Activated naive CD8-positive, alpha-beta T cell treated with anti-CD3 and anti-CD28 coated beads, Interleukin-2, amount 10 ng/mL, durations not matched to agents 7 days and 5 days (primary cell): ENCODE data around the gene SLC25A11. TPM values are rescaled to one million over a fixed set of nuclear protein-coding genes. Genes with fewer than 3 reads are reported as not detected.

Experiments used
- ATAC-seq: fragments of 150-1000 bp; cut with Tn5 transposase; one replicate; pipeline ENCODE4 v1.10.0; 2021; ENCODE audit warnings: low read depth, moderate library complexity
- POLR2A ChIA-PET: fragments of 350-600 bp; sonication (Branson Sonifier 250); formaldehyde crosslinking; loops from one replicate; lab custom pipeline; 2021; ENCODE audit warnings: antibody characterized with exemption; lab: Charles Lee
- DNase-seq: peaks from one replicate; pipeline ENCODE4 v3.0.0; 2021
- H3K27ac Mint-ChIP-seq: one replicate; pipeline ENCODE4 v1.8.0; 2022; ENCODE audit warnings: mild to moderate bottlenecking, mixed read lengths
- H3K27me3 Mint-ChIP-seq: one replicate; pipeline ENCODE4 v1.8.0; 2022; ENCODE audit warnings: mild to moderate bottlenecking, moderate library complexity, mixed read lengths
- H3K36me3 Mint-ChIP-seq: one replicate; pipeline ENCODE4 v1.8.0; 2021; ENCODE audit warnings: mild to moderate bottlenecking, mixed read lengths
- H3K4me1 Mint-ChIP-seq: one replicate; pipeline ENCODE4 v1.8.0; 2021; ENCODE audit warnings: mixed read lengths
- H3K4me3 Mint-ChIP-seq: one replicate; pipeline ENCODE4 v1.8.0; 2022; ENCODE audit warnings: mild to moderate bottlenecking, moderate library complexity, mixed read lengths
- H3K9me3 Mint-ChIP-seq: one replicate; pipeline ENCODE4 v1.8.0; 2021; ENCODE audit warnings: mixed read lengths
- total RNA-seq, 2 experiments: library from RNA; stranded (reverse); gene quantifications; one replicate each; pipeline ENCODE4 v1.2.3, GENCODE V29; 2021

Gene SLC25A11
- total RNA-seq, 2 experiments from 2014 or later: 67.6 to 78.1 TPM

DNA sequence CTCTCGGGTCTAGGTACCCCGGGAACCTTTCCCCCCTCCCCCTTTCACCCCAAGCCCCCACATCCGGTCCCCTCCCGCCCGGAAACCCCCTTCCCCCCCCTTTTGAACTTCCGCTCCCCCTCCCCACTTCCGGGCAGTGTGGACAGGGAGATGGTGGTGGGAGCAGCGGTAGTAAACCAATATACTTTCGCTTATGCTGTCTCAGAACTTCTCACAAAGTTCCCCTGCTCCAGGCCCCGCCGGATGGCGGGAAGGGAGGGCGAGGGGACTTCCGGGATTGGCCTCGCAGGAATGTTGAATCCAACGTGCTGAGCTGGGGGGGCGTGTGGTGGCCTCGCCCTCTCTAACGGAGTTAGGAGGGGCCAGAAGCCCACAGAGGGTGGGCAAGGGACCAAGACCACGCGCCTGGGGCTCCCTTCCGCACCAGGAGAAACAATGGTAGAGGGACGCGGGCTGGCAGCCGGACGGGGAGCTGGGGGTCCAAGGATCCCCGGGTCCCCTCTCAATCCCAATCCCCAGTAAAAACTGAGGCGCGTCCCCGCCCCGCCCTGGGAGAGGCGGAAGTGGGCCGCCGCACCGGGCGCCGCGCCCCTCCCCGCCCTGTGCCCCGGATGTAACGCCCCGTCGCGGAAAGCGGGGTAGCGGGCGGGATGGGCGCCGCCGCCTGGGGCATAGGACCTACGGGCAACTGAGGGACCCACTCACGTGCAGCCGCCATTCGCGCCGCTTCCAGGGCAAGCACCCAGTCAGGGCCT is 7.7 kb upstream of the SLC25A11 start:
- POLR2A ChIA-PET: interaction anchor here (0.6 to 17.2 kb wide), 16 partner anchors 8 to 684 kb away, joined by 3 to 441 read pairs (median 4); partner anchors contain the start of genes ARRB2, CAMTA2, INCA1 and KIF1C
- Mint-ChIP-seq H3K27me3 (no peaks in the 10 kb centered on the region), H3K9me3 (no peaks in the 10 kb centered on the region), H3K27ac (peak overlapping the region; percentile 100), H3K4me1 (peaks cover 42% of the 10 kb centered on the region), H3K4me3 (peak overlapping the region; percentile 100), H3K36me3 (peaks cover 45% of the 10 kb centered on the region)
- peak; percentile 12 for ATAC-seq
- peak; percentile 86 for DNase-seq

DNA sequence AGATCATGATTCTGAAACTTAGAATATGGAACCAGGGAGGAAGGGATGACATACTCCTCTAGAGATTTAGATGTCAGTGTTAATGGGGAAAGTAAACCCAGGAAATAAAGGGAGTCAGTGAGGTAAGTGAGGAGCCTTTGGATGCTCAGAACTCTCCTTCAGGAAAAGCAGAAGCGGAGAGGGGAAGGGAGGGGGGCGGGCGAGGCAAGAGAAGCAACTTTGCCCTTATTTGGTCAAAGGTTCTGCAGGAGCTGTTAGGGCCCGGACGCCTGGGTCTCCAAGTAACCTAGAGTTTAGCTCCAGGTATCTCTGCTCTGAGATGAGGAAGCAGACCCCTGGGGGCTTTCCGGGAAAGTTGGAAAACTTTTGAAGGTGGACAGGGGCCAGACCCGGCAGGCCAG is 7.2 kb upstream of the SLC25A11 start:
- no peak for DNase-seq
- POLR2A ChIA-PET: interaction anchor here (0.6 to 17.2 kb wide), 14 partner anchors 7 to 684 kb away, joined by 3 to 441 read pairs (median 6); partner anchors contain the start of genes ARRB2, CAMTA2, INCA1 and KIF1C
- H3K9me3 Mint-ChIP-seq: no peaks in the 10 kb centered on the region
- H3K27me3 Mint-ChIP-seq: no peaks in the 10 kb centered on the region
- peak overlapping the region; percentile 100 for H3K27ac Mint-ChIP-seq
- peaks cover 51% of the 10 kb centered on the region for H3K36me3 Mint-ChIP-seq
- peaks cover 48% of the 10 kb centered on the region for H3K4me1 Mint-ChIP-seq
- peak overlapping the region; percentile 100 for H3K4me3 Mint-ChIP-seq
- no peak for ATAC-seq

- peak overlapping the region; percentile 100 for H3K4me3 Mint-ChIP-seq
- H3K4me1 Mint-ChIP-seq: peaks cover 48% of the 10 kb centered on the region
- POLR2A ChIA-PET: interaction anchor here (0.7 to 17.2 kb wide), 9 partner anchors 6 to 683 kb away, joined by 3 to 441 read pairs (median 4); partner anchors contain the start of genes INCA1, KIF1C, RNF167 and SLC25A11
- peaks cover 55% of the 10 kb centered on the region for H3K36me3 Mint-ChIP-seq
- DNase-seq: no peak
- ATAC-seq: no peak
- H3K9me3 Mint-ChIP-seq: no peaks in the 10 kb centered on the region
- peak overlapping the region; percentile 100 for H3K27ac Mint-ChIP-seq
- no peaks in the 10 kb centered on the region for H3K27me3 Mint-ChIP-seq
Measured at GRCh38 chr17:4946312-4946976, 6.6 kb upstream of the SLC25A11 start.

- POLR2A ChIA-PET: interaction anchor here (0.9 to 17.2 kb wide), 9 partner anchors 9 to 96 kb away, joined by 3 to 441 read pairs (median 5); partner anchors contain the start of genes INCA1, KIF1C and SPAG7
- Mint-ChIP-seq H3K4me3 (peak overlapping the region; percentile 100), H3K9me3 (no peaks in the 10 kb centered on the region), H3K27me3 (no peaks in the 10 kb centered on the region), H3K4me1 (peaks cover 44% of the 10 kb centered on the region), H3K27ac (peak overlapping the region; percentile 100), H3K36me3 (peaks cover 60% of the 10 kb centered on the region)
- DNase-seq: no peak
- ATAC-seq: no peak
Measured at GRCh38 chr17:4945944-4946280, 6.1 kb upstream of the SLC25A11 start.

DNA sequence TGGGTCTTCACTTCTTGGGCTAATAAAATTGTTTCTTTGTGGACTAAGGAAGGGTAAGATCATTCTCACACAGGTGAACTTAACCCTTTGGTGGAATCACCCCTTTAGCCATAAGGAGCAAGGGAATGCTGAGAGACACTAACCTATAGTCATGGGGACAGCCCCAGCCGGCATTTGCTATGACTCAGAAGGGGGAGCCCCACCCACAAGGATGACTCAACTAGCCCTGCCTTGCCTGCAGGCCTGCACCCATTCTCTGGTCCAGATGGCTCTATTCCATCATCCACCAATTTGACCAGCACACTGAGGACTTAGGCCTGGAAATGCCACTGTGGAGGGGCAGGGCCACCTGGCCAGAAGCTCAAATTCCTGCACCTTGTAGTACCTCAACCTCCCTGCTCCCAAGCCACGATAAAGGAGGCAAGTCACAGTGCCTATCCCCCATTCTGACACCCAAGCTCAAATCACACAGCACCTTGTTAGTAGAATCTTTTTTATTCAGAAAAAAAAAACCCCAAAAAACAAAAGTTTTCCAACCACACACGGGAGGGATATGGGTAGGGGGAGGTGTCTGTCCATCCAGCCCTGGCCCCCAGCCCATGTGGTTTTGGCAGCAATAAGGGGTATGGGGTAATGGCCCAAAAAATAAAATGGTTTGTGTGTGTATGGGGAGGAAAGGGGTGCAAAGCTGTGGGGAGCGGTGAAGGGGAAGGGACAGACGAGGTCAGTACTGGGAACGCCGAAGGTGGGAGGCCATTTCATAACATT is 5.5 kb upstream of the SLC25A11 start:
- ATAC-seq: peak; percentile 28
- Mint-ChIP-seq H3K9me3 (no peaks in the 10 kb centered on the region), H3K27me3 (no peaks in the 10 kb centered on the region), H3K4me1 (peaks cover 41% of the 10 kb centered on the region), H3K27ac (peak overlapping the region; percentile 100), H3K4me3 (peak overlapping the region; percentile 100), H3K36me3 (peaks cover 62% of the 10 kb centered on the region)
- POLR2A ChIA-PET: interaction anchor here (1.0 to 17.2 kb wide), 6 partner anchors 9 to 45 kb away, joined by 3 to 441 read pairs (median 4); partner anchors contain the start of gene SPAG7
- peak; percentile 76 for DNase-seq

GRCh38 chr17:4944554-4945175 is 4.8 kb upstream of the SLC25A11 start:
- ATAC-seq: no peak
- Mint-ChIP-seq H3K36me3 (peaks cover 62% of the 10 kb centered on the region), H3K9me3 (no peaks in the 10 kb centered on the region), H3K27me3 (no peaks in the 10 kb centered on the region), H3K4me1 (peaks cover 40% of the 10 kb centered on the region), H3K27ac (peak overlapping the region; percentile 100), H3K4me3 (peak overlapping the region; percentile 100)
- peak; percentile 63 for DNase-seq
- POLR2A ChIA-PET: interaction anchor here (0.6 to 17.2 kb wide), 6 partner anchors 8 to 45 kb away, joined by 3 to 441 read pairs (median 4); partner anchors contain the start of gene SPAG7

DNA sequence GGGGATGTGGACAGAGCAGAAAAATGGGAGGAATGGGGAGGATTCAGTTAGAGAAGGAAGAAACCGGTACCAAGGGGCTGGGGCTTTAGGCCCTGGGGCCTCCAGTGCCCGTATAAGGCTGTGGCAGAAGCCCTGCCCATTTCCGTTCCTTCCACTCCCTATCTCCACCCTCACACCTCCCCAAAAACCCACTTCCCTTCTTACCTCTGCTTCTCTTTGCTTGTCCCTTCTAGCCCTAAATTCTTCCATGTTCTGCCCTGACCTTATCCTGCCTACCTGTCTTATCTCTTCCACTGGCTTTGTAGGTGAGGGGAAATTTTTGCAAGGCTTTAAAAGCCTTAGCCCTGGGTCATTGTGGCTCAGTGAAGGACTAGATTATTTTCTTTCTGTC is 4.3 kb upstream of the SLC25A11 start:
- H3K4me3 Mint-ChIP-seq: peak overlapping the region; percentile 100
- DNase-seq: no peak
- ATAC-seq: peak; percentile 21
- no peaks in the 10 kb centered on the region for H3K9me3 Mint-ChIP-seq
- peaks cover 64% of the 10 kb centered on the region for H3K36me3 Mint-ChIP-seq
- POLR2A ChIA-PET: interaction anchor here (0.8 to 17.2 kb wide), 5 partner anchors 8 to 44 kb away, joined by 3 to 441 read pairs (median 5); partner anchors contain the start of genes CAMTA2 and SPAG7
- peak overlapping the region; percentile 100 for H3K27ac Mint-ChIP-seq
- H3K4me1 Mint-ChIP-seq: peaks cover 41% of the 10 kb centered on the region
- no peaks in the 10 kb centered on the region for H3K27me3 Mint-ChIP-seq

- Mint-ChIP-seq H3K27me3 (no peaks in the 10 kb centered on the region), H3K4me3 (peak overlapping the region; percentile 100), H3K27ac (peak overlapping the region; percentile 88), H3K4me1 (peaks cover 46% of the 10 kb centered on the region), H3K36me3 (peaks cover 70% of the 10 kb centered on the region), H3K9me3 (no peaks in the 10 kb centered on the region)
- POLR2A ChIA-PET: interaction anchor here (1.0 to 17.2 kb wide), 5 partner anchors 9 to 64 kb away, joined by 3 to 441 read pairs (median 4); partner anchors contain the start of gene SPAG7
- no peak for ATAC-seq
- DNase-seq: no peak
Measured at GRCh38 chr17:4942760-4943508, 3.1 kb upstream of the SLC25A11 start.

GRCh38 chr17:4941319-4941610 is 1.4 kb upstream of the SLC25A11 start:
- no peaks in the 10 kb centered on the region for H3K27me3 Mint-ChIP-seq
- POLR2A ChIA-PET: interaction anchor here (1.1 to 17.2 kb wide), 4 partner anchors 8 to 107 kb away, joined by 3 to 441 read pairs (median 54); partner anchors contain the start of genes ENO3, PFN1 and SPAG7
- peaks cover 62% of the 10 kb centered on the region for H3K36me3 Mint-ChIP-seq
- ATAC-seq (no peak), DNase-seq (no peak)
- H3K4me3 Mint-ChIP-seq: peak overlapping the region; percentile 100
- H3K27ac Mint-ChIP-seq: peak overlapping the region; percentile 88
- peaks cover 53% of the 10 kb centered on the region for H3K4me1 Mint-ChIP-seq
- no peaks in the 10 kb centered on the region for H3K9me3 Mint-ChIP-seq

DNA sequence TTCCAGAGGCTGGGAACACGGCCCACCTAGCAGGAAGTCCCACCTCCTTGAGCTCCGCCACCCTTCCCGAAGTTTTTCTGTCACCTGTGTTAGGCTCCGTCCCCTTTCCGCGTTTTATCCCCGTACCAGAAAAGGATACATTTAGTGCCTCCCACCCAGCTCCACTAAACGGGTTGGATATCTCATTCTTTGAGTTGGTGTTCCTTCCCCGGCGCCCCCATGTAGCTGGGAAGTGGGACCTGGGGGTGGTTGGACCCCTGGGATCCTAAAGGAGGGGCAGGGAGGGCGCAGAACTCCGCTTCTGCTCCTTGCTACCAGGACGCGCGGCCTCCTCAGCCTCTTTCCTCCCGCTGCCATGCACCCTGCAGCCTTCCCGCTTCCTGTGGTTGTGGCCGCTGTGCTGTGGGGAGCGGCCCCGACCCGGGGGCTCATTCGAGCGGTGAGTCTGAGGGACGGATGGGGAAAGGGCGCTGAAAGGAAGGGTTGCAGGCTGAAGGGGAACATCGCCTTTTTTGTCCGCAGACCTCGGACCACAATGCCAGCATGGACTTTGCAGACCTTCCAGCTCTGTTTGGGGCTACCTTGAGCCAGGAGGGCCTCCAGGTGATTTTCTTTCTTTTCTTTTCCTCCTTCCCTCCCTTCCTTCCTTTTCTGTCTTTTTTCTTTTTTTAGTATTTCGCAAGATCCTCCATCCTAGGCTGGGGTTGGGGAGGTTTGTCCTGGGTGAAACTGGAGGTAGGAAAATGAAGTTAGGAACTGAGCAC is 891 bp upstream of the SLC25A11 start:
- Mint-ChIP-seq H3K27me3 (no peaks in the 10 kb centered on the region), H3K9me3 (no peaks in the 10 kb centered on the region), H3K36me3 (peaks cover 61% of the 10 kb centered on the region), H3K4me1 (peaks cover 57% of the 10 kb centered on the region), H3K27ac (peak overlapping the region; percentile 88), H3K4me3 (peak overlapping the region; percentile 100)
- POLR2A ChIA-PET: interaction anchor here (0.8 to 17.2 kb wide), 20 partner anchors 9 to 231 kb away, joined by 3 to 441 read pairs (median 4); partner anchors contain the start of genes C17orf107, CAMTA2, ENO3 and INCA1
- DNase-seq (peak; percentile 80), ATAC-seq (no peak)

GRCh38 chr17:4939546-4939795 is 375 bp downstream of the SLC25A11 start:
- POLR2A ChIA-PET: interaction anchor here (0.7 to 17.2 kb wide), 21 partner anchors 10 to 796 kb away, joined by 3 to 441 read pairs (median 4); partner anchors contain the start of genes C17orf107, CAMTA2, CYB5D2 and ENO3
- H3K4me3 Mint-ChIP-seq: peak overlapping the region; percentile 100
- peaks cover 47% of the 10 kb centered on the region for H3K4me1 Mint-ChIP-seq
- ATAC-seq (no peak), DNase-seq (no peak)
- H3K27me3 Mint-ChIP-seq: no peaks in the 10 kb centered on the region
- peaks cover 51% of the 10 kb centered on the region for H3K36me3 Mint-ChIP-seq
- H3K9me3 Mint-ChIP-seq: no peaks in the 10 kb centered on the region
- peak overlapping the region; percentile 88 for H3K27ac Mint-ChIP-seq
